ENCODE results near the gene RPIA.

RPIA gene

GRCh38 chr2:88687384-88687783 is 4.1 kb upstream of the RPIA start:
- no peak for DNase-seq

DNA sequence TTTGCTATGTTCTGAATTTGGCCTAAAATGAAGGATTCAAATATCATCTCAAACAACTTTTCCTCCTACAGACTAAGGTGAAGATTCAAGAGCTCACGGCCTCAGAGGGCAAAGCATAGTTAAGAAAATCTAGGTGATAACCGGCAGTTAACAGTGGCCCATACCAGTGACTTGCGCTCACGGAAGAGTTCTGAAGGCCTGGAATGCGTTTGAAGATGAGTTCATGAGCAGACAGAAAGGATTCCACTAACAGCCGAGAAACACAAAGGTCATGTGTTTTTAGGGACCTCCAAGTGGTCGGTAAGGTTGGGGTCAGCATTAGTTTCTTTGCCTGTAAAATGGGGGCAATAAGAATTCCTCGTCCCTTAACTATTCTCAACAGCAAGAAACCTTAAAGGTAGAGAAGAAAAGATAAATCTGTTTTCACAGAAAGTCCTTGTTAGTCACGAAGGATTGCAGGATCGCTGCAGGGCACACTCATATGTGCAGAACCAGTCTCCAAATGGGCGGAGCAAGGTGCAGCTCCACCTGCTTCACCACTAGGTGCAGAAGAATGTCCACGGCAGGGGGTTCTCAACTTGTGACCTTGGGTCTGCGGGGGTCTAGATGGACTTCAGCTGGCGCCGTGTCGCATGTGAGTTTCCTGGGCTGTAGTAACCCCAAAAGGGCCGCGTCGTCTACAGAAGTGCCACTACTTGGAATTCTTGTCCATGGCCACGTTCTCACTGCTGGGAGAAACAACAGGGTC is 708 bp upstream of the RPIA start:
- DNase-seq: no peak

- no peak for DNase-seq
These were observed 714 bp downstream of the RPIA start for GRCh38 chr2:88692187-88692586.

GRCh38 chr2:88693911-88694414 is 2.5 kb downstream of the RPIA start:
- no peak for DNase-seq

- DNase-seq: no peak
These were observed 5.1 kb downstream of the RPIA start for GRCh38 chr2:88696611-88697010.

GRCh38 chr2:88697370-88698026 is 6.0 kb downstream of the RPIA start:
- no peak for DNase-seq

GRCh38 chr2:88698027-88698413 is 6.5 kb downstream of the RPIA start:
- no peak for DNase-seq

DNA sequence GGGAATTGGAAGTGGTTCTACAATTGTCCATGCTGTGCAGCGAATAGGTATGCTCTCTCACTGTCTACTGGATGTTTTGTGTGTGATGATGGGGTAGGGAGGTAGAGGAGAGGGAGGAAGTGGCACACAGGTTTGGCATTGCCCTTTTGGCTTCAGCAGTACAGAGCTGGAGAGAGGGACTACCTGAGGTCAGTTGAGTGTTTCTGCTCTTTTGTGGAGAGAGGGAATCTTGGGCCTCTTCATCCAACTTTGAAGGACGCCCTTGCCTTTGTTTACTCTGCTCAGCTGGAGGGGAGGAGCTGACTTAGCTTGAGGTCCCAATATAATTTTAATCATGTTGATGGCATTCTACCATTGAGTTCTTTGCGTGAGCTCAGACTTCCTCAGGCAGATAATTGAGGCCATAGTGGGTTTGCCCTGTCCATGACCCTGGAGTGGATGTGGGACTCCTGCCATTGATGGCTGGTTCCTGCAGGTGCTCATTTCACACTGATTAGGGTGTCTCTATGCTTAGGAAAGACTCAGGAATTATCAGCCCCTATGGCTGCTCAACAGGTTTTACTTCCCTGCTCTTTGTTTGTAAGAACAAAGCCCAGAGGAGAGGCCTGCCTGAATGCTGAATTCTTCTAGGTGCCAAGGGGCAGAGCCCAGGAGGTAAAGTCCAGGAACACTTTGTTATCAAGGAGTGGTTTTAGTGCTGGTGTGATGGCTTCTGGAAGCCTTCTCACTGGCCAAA is 7.2 kb downstream of the RPIA start:
- no peak for DNase-seq

GRCh38 chr2:88707003-88707402 is 15.5 kb downstream of the RPIA start:
- no peak for DNase-seq

GRCh38 chr2:88709181-88709631 is 17.7 kb downstream of the RPIA start:
- DNase-seq: no peak

- no peak for DNase-seq
These were observed 19.8 kb downstream of the RPIA start for GRCh38 chr2:88711289-88711688.

DNA sequence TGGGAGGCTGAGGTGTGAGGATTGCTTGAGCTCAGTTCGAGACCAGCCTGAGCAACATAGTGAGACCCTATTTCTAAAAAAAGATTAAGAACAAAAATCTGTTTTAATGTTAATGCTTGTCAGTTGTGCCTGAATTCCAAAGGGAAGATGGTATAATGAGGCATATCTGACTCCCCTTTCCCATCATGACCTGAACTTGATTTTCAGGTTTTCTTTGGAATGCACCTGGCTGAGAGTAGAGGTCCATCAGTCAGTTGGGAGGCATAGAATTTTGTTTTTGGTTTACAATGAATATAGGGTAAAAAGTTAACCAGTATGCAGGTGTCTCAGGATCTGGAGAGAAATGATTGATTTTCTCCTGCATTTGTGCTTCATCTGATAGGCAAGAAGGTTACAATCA is 20.4 kb downstream of the RPIA start:
- DNase-seq: no peak

DNA sequence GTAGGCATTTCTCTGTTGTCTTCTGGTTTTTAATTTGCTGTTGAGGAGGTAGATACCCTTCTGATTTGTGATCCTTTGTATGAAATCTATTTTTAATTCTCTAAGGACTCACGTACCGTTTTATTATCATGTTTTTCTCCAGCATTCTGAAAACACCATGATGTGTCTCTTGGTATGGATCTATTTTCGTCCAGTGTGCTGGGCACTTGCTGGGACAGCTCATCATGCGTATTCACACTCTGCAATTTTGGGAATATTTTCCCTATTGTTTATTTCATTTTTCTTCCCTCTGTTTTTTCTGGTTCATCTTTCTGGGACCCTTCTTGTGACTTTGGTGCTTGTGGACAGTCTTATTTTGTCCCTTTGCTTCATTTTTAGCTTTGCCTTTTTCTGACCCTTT is 21.9 kb downstream of the RPIA start:
- DNase-seq: no peak

DNA sequence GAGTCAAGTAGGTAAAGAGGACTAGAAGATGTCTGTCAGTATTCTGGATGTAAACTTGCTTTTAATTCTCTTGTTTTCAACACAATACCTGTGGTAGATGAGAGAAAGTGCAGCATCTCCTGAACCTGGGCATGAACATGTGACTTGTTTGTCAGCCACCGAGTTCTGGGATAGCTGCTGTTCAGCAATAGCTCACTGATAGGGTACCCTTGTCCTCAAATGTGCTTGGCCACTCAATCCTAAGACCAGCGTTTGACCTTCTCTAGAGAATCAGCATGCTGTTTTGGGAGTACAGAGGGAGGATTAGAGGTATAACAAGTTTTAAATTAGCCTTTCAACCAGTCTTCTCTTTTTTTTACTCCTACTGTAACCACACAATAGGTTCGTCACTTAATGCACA is 23.2 kb downstream of the RPIA start:
- DNase-seq: no peak

GRCh38 chr2:88720399-88720798 is 28.9 kb downstream of the RPIA start:
- DNase-seq: no peak

GRCh38 chr2:88721268-88721667 is 29.8 kb downstream of the RPIA start:
- no peak for DNase-seq

GRCh38 chr2:88724643-88725332 is 33.3 kb downstream of the RPIA start:
- DNase-seq: no peak

- DNase-seq: no peak
These were observed 37.7 kb downstream of the RPIA start for GRCh38 chr2:88729061-88729745.

- DNase-seq: no peak
These were observed 41.9 kb downstream of the RPIA start for GRCh38 chr2:88733155-88733902.

- DNase-seq: no peak
These were observed 43.7 kb downstream of the RPIA start for GRCh38 chr2:88735133-88735532.

DNA sequence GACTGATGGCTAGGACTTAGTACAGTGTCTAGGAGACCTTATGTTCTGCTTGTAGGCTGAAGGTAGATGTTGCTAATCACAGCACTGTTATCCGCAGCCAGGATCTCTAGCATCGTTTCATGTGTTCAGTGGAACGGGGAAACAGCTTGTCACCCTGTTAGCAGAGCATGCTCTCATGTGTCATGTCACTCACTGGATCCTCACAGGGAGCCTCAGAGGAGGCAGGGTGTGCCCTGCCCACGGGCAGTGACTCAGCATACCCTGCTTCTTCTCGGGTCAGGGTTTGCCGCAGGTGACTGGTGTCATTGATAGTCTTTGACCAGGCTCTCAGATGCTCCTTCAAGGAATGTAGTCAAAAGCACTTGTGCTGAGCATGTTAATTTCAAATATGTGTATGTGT is 44.4 kb downstream of the RPIA start:
- no peak for DNase-seq

- DNase-seq: no peak
These were observed 45.0 kb downstream of the RPIA start for GRCh38 chr2:88736437-88736836.
